KOPT-K1 (cell line): ENCODE data around the gene SORL1.
A peak's percentile ranks its signal among the peaks of the same experiment; 100 is the strongest.
"Not testable (repeated sequence)": the region's sequence is repeated elsewhere in the genome, so short reads cannot be mapped to it uniquely, and the experiment has no call there.

Source experiments
- H3K27ac ChIP-seq: fragments of 200-600 bp; sonication (generic); 2 replicates; pipeline ENCODE4 v1.5.1; 2016; ENCODE audit warnings: antibody characterized with exemption, mild to moderate bottlenecking, low read depth, low read length; ENCODE audit not compliant: poor library complexity, severe bottlenecking
- H3K36me3 ChIP-seq: fragments of 200-600 bp; sonication (generic); 2 replicates; pipeline ENCODE4 v1.5.1; 2017; ENCODE audit warnings: antibody characterized with exemption, mild to moderate bottlenecking, low read length, moderate library complexity; ENCODE audit not compliant: insufficient read depth
- H3K9me3 ChIP-seq: fragments of 200-600 bp; sonication (generic); 2 replicates; pipeline ENCODE4 v1.5.1; 2017; ENCODE audit warnings: antibody characterized with exemption, low read length, mild to moderate bottlenecking; ENCODE audit not compliant: insufficient read depth, poor library complexity, severe bottlenecking

SORL1 gene

DNA sequence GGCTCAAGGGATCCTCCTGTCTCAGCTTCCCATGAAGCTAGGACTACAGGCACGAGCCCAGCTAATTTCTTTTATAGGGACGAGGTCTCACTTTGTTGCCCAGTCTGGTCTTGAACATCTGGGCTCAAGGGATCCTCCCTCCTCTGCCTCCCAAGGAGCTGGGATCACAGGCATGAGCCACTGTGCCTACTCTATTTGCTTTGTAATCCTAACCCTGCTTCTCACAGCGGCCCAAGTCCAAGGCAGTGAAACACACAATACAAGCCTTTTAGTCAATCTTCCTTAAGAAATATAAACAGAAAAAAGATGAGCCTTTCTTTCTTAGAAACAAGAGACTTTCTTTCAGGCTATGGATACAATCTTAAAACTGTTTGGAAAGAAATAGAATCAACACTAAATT lies 115.9 kb downstream of the SORL1 start:
- Histone ChIP-seq H3K9me3 (no peaks in the 10 kb centered on the region), H3K27ac (no peak overlapping the region), H3K36me3 (peaks cover 48% of the 10 kb centered on the region)

DNA sequence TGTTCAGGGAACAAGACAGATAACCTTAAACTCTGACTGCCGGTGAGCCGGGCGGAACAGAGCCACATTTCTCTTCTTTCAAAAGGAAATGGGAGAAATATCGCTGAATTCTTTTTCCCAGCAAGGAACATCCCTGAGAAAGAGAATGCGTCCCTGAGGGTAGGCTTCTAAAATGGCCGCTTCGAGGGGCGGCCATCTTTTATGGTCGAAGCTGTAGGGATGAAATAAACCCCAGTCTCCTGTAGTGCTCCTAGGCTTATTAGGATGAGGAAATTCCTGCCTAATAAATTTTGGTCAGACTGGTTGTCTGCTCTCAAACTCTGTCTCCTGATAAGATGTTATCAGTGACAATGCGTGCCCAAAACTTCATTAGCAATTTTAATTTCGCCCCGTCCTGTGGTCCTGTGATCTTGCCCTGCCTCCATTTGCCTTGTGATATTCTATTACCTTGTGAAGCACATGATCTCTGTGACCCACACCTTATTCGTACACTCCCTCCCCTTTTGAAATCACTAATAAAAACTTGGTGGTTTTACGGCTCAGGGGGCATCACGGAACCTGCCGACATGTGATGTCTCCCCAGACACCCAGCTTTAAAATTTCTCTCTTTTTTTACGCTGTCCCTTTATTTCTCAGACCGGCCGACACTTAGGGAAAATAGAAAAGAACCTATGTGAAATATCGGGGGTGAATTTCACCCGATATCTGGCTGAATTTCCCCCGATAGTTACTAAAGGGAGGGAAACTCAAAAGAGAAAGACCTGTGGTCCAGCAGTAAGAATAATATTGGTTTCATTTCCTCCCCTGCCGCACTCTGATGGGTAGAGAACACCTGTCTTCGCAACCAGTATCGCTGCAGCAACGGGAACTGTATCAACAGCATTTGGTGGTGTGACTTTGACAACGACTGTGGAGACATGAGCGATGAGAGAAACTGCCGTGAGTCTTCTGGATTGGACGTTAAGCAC lies 117.5 kb downstream of the SORL1 start:
- H3K36me3 ChIP-seq = peaks cover 60% of the 10 kb centered on the region
- H3K9me3 ChIP-seq, H3K27ac ChIP-seq: not testable (repeated sequence)

DNA sequence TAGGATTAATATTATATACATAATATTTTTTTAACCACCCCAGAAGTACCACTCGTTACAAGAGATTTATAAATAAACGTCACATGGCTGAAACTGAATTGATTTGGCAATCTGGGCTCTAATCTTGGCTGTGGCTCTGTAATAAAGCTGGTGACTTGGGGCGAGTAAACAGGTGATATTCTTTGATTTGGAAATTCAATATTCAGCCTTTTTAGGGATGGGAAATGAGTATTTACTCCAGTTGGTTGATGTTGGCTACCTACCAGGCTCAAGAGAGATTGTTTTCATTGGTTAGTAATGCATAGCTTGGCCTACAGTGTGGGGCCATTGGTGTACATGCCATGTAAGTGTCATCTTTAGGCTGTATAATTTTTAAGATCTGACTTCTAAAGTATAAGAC lies 118.3 kb downstream of the SORL1 start:
- Histone ChIP-seq H3K9me3 (no peaks in the 10 kb centered on the region), H3K36me3 (peaks cover 69% of the 10 kb centered on the region), H3K27ac (no peak overlapping the region)

DNA sequence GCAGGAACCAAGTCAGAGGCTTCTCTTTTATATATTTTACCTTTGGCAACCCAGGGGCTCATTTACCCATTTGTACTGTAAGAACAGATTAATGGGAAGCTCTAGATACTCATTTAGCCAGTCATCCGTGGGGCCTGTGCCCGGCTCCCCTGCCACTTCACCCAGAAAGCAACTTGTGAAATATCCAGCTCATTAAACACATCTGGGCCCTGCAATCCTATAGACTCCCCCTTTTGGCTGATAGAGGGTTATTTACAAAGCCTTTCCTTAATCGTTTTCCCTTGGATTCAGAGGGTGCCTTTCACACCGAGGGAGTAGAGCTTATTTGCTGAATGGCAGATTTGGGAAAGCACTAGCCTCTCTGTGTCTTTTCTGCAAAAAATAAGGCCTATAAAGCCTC lies 119.4 kb downstream of the SORL1 start:
- Histone ChIP-seq H3K9me3 (no peaks in the 10 kb centered on the region), H3K27ac (no peak overlapping the region), H3K36me3 (peaks cover 69% of the 10 kb centered on the region)

DNA sequence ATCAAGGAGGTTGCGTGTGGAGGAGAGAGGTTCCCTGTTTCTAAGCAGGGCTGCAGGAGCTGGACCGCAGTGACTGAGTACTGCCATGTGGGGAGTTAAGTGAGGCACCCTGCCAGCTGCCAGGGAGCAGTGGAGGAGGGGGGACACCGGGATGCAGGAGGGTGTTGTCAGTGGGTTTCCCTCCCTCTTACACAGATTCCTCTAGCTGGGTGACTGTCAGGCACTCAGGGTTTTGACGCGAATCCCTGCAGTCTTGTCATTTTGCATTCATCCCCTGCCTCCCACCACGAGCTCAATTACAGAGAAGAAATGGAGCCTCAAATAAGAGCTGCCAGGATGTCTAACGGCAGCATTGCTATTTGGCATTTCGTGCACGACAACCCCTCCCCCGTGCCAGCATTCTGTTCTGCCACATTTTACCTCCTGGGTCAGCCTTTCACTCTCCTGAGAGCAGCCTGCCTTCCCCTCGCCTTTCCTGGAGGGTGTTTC lies 120.5 kb downstream of the SORL1 start:
- peak overlapping the region; percentile 11 for H3K27ac ChIP-seq
- H3K36me3 ChIP-seq = peaks cover 70% of the 10 kb centered on the region
- H3K9me3 ChIP-seq = no peaks in the 10 kb centered on the region

DNA sequence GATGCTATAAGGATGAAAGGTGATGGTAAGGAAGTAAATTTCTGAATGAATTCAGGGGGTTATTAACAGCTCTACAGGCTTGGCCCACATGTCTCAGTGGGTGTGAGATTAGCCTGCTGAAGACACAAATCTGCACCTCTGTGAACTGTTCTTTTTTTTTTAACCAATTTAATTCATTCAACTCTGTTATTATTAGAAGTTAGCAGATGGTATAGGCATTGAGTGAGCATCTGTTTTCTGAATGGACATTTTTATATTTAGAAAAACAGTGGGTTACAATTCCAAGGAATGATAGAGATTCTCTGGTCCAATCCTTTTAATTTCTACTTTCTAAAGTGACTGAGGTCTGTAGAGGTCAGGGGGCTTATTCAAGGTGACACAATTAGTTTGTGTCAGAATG lies 122.7 kb downstream of the SORL1 start:
- Histone ChIP-seq H3K27ac (no peak overlapping the region), H3K36me3 (peaks cover 88% of the 10 kb centered on the region), H3K9me3 (peaks cover 3% of the 10 kb centered on the region)

DNA sequence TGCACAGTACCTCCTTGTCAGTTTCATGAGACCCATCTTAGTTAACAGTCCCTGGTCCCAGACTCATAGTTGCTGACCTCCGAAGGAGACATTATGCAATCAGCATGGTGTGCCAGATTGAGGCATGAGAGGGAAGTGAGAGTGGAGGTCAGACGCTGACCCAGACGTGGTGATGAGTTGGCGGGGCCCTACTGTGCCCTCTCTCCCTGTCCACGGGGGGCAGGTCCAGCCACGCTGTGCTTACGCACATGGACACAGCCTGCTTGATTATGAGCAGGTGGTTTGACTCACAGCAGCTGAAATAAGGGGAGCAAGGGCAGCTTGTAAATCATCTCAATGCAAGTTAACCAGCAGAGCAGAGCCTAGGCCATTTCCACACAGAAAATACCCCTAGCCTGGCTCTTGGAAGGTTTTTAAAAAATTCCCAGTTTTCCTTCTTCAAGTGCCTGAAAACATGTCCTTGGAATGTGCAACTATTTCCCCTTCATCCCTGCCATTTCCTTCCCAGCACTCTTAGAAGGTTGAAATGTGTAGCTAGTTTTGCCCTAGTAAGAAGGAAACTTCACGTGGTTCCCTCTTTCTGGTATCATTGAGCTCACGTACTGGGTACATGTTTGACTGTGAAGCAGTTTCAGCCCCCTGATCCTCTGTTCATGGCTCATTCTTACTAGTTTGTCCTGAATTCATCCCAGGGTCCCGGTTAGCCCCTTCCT lies 123.3 kb downstream of the SORL1 start:
- no peak overlapping the region for H3K27ac ChIP-seq
- peaks cover 88% of the 10 kb centered on the region for H3K36me3 ChIP-seq
- peaks cover 9% of the 10 kb centered on the region for H3K9me3 ChIP-seq

DNA sequence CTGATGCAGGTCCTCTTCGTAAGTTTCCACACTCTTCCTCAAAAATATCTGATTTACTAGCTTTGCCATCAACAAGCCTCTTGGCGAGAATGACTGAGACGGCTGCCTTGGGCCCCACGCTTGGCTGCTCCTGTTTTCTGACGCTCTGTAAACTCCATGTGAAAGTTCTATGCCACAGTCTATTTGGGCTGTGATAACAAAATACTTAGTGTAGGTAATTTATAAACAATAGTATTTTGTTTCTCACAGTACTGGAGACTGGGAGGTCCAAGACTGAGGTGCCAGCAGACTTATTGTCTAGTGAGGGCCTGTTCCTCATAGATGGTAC lies 123.8 kb downstream of the SORL1 start:
- Histone ChIP-seq H3K9me3 (peaks cover 12% of the 10 kb centered on the region), H3K36me3 (peaks cover 86% of the 10 kb centered on the region), H3K27ac (no peak overlapping the region)

DNA sequence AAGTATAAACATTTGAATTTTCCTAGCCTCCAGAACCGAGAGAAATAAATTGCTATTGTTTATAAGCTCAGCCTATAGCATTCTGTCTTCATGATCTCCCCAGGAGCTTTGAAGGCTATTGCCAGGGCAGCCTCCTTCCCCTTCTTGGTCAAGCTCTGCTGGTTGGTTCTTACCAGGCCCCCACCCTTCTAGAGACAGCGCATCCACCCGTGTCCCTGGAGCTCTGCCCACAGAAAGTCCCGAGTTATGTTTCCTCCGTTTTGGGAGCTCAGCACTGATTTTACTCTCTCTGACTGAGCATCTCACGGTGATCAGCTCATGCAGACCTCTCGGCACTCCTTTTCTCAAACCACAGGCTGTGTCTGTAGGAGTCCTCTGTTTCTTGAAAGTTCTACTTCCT lies 124.4 kb downstream of the SORL1 start:
- Histone ChIP-seq H3K36me3 (peaks cover 85% of the 10 kb centered on the region), H3K27ac (no peak overlapping the region), H3K9me3 (peaks cover 12% of the 10 kb centered on the region)

DNA sequence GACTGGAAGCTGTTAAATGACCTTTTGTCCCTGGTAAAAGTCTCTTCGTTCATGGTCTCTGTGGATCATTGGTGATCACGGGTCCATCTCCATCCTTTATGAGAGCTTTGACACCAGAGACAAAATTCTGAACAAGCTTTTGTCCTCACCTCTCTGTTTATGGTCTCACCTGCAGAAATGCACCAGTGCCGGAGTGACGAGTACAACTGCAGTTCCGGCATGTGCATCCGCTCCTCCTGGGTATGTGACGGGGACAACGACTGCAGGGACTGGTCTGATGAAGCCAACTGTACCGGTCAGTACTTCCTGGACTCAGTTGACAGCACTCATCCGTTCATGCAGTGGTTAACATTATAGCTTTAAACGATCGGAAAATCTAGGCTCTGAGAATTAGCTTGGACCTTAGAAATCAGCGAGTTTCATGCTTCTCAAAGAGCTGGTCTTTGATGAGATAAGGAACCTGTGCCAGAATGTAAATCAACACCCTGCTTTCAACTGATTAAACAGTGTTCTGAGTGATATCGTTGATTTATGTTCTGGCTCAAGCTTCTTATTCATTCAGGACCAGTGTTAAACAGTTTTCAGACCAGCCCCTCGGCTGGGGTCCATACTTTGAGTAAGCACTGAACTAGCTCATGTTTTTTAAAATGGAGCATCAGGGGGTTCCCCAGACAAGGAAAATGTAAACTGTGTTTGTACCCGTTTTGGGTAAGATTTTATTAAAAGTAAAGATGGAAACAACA lies 125.2 kb downstream of the SORL1 start:
- no peak overlapping the region for H3K27ac ChIP-seq
- peaks cover 12% of the 10 kb centered on the region for H3K9me3 ChIP-seq
- peaks cover 79% of the 10 kb centered on the region for H3K36me3 ChIP-seq

DNA sequence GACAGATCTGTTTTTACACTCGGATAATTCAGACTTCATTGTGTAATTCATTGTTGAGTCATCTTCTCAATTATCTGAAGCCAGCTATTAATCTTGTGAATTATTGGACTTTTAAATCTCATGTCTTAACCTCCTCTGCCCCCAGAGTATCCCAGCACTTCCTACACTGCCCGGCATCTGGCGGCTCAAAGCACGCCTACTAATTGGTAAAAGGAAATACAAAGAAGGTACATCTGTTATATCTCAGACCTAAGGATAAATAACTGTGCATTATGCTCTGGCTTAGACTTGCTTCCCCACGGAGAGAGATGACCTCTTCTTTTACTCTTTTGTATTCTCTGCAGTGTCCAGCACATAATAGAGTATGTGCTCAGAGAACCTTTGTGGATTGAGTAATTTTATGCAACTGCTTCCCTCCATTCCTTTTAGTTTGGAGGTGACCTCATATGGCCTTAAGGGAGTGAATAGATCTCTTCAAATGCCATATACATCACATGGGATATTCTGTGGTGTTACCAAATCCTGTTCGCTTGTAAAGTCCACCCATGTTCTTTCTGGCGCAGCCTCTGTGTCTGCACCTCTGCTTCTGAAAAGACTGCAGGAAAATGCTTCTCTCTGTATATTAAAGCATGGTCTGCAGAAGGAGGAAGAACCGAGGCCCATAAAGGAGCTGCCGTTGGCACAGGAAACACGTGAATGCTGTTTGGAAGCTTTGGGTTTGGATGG lies 126.3 kb downstream of the SORL1 start:
- H3K36me3 ChIP-seq = peaks cover 70% of the 10 kb centered on the region
- H3K27ac ChIP-seq = no peak overlapping the region
- H3K9me3 ChIP-seq = peaks cover 12% of the 10 kb centered on the region

DNA sequence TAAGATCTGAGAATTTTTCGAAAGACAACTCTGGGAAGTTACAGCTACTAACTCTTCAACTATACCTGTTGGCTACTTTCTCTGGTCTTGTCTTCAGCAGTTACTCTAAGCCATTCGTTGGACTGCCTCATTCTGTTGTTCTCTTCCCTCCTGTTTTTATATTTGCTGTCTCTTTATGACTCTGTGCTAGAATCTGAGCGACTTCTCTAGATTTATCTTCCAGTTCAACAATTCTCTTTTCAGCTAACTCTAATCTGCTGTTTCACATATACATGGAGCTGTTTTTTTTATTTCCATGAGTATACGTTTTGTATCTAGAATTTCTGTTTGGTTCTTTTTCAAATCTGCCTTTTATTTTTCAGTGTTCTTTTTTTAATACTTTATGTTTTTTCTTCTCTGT lies 128.0 kb downstream of the SORL1 start:
- H3K9me3 ChIP-seq = peaks cover 12% of the 10 kb centered on the region
- H3K36me3 ChIP-seq = peaks cover 55% of the 10 kb centered on the region
- no peak overlapping the region for H3K27ac ChIP-seq

DNA sequence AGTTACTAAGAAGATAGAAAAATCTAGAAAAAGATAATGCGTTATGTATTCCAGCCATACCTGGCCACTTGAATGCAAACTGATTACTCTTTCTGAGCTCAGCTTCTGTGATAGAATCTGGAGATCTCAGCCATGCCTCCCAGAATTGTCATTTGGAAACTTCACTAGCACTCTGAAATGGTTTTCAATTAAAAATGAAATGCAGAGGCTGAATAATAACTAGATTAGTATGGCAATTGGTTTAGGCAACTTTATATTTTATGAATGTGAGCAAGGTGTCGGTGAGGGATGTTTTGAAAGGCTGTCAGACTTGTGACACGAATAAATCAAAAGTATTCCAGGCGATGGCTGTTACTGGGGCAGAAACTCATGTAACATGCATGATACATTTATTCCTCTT lies 129.5 kb downstream of the SORL1 start:
- H3K36me3 ChIP-seq = peaks cover 43% of the 10 kb centered on the region
- H3K27ac ChIP-seq = peak overlapping the region; percentile 92
- peaks cover 12% of the 10 kb centered on the region for H3K9me3 ChIP-seq

DNA sequence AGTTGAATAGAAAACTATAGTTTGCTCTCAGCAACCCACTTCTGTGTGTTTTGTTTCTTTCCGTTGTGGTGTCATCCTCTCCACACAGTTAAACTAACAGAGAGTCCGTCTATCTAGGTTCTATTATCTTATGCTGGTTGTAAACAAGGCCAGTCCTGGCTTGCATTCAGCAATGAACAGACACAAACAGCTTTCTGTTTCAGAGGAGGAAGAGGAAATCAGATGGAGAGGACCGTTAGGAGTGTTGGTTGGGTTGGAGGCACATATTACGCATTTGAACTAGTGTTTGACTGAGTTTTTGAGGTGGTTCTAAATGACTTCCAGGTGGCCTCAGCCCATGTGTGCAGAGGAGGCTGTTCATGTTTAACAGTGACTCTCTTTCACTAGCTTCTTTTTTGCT lies 130.2 kb downstream of the SORL1 start:
- peak overlapping the region; percentile 92 for H3K27ac ChIP-seq
- peaks cover 37% of the 10 kb centered on the region for H3K36me3 ChIP-seq
- H3K9me3 ChIP-seq = peaks cover 12% of the 10 kb centered on the region
